K562 (cell line): ENCODE measurements around the gene SLC39A13.

Experiments used
- ETS1 ChIP-seq: conservative IDR thresholded peaks from 2 replicates; pipeline ENCODE4 v1.6.1; 2011; ENCODE audit warnings: low read depth, mild to moderate bottlenecking, low read length; ENCODE audit not compliant: control insufficient read depth
- POLR2AphosphoS5 ChIP-seq: IDR thresholded peaks from 2 replicates; pipeline ENCODE4 v1.6.1; 2011; ENCODE audit warnings: mild to moderate bottlenecking, low read depth, low read length, moderate library complexity; ENCODE audit not compliant: control insufficient read depth, insufficient read depth

DNA sequence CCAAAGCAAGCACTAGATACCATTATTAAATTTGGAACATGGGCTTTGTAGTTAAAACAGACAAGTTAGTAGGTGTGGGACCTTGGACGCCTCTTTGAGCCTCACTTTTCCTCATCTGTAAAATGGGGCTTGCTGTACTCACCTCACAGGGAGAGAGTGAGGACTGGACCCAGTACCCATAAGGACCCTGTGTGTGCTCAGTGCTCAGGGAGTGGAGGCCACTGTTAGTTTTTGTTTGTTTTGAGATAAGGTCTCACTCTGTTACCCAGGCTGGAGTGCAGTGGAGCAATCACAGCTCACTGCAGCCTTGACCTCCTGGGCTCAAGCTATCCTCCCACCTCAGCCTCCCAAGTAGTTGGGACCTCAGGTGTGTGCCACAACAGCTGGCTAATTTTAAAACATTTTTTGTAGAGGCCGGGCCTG is 31.7 kb downstream of the SLC39A13 start:
- TF ChIP-seq POLR2AphosphoS5 (no peak), ETS1 (no peak)
